HL-60 (cell line): ENCODE data around the gene ZFY.

ENCODE experiments used
- CTCF ChIP-seq: IDR thresholded peaks from one replicate; pipeline ENCODE4 v1.5.1; 2011; ENCODE audit warnings: low read length, control low read depth, inconsistent platforms; ENCODE audit not compliant: insufficient read depth
- REST ChIP-seq: IDR thresholded peaks from 2 replicates; pipeline ENCODE4 v1.6.1; 2012; ENCODE audit warnings: low read depth; ENCODE audit not compliant: insufficient replicate concordance

- TF ChIP-seq CTCF (no peak), REST (no peak)
Observed at GRCh38 chrY:3007967-3008366, 72.8 kb downstream of the ZFY start.
